GM21423 (cell line): ENCODE measurements around the gene BCLAF1.

ENCODE experiments used
- ATAC-seq: cut with Tn5 transposase; IDR thresholded peaks from one replicate; pipeline ENCODE4 v1.9.1; 2021; ENCODE audit warnings: mild to moderate bottlenecking, moderate library complexity; ENCODE audit not compliant: unreplicated experiment

Gene BCLAF1

GRCh38 chr6:136289579-136290409 is at the start of gene BCLAF1:
Gene BCLAF1 (minus strand): TSS chr6:136289846. CDS start chr6:136279866, 9,980 bp downstream.
- ATAC-seq, result peak; percentile 90

- ATAC-seq, result no peak
These were observed 48.8 kb upstream of the BCLAF1 start for GRCh38 chr6:136338486-136338885.

GRCh38 chr6:136337606-136338005 is 48.0 kb upstream of the BCLAF1 start:
- ATAC-seq, result no peak

GRCh38 chr6:136337121-136337520 is 47.5 kb upstream of the BCLAF1 start:
- ATAC-seq, result no peak

GRCh38 chr6:136335736-136336363 is 46.2 kb upstream of the BCLAF1 start:
- no peak for ATAC-seq

- no peak for ATAC-seq
These were observed 45.2 kb upstream of the BCLAF1 start for GRCh38 chr6:136334853-136335252.

- no peak for ATAC-seq
These were observed 44.8 kb upstream of the BCLAF1 start for GRCh38 chr6:136334465-136334846.

- no peak for ATAC-seq
These were observed 44.3 kb upstream of the BCLAF1 start for GRCh38 chr6:136333824-136334464.

GRCh38 chr6:136331461-136331860 is 41.8 kb upstream of the BCLAF1 start:
- no peak for ATAC-seq

GRCh38 chr6:136330634-136331033 is 41.0 kb upstream of the BCLAF1 start:
- no peak for ATAC-seq

- no peak for ATAC-seq
These were observed 36.5 kb upstream of the BCLAF1 start for GRCh38 chr6:136326038-136326553.

- ATAC-seq, result no peak
These were observed 35.2 kb upstream of the BCLAF1 start for GRCh38 chr6:136324686-136325380.

GRCh38 chr6:136323431-136324112 is 33.9 kb upstream of the BCLAF1 start:
- no peak for ATAC-seq

- no peak for ATAC-seq
These were observed 30.1 kb upstream of the BCLAF1 start for GRCh38 chr6:136319732-136320131.

GRCh38 chr6:136318676-136319075 is 29.0 kb upstream of the BCLAF1 start:
- no peak for ATAC-seq

GRCh38 chr6:136317971-136318370 is 28.3 kb upstream of the BCLAF1 start:
- no peak for ATAC-seq

GRCh38 chr6:136317021-136317694 is 27.5 kb upstream of the BCLAF1 start:
- ATAC-seq, result peak; percentile 65

- no peak for ATAC-seq
These were observed 25.9 kb upstream of the BCLAF1 start for GRCh38 chr6:136315594-136315993.

GRCh38 chr6:136312975-136313374 is 23.3 kb upstream of the BCLAF1 start:
- no peak for ATAC-seq

- ATAC-seq, result no peak
These were observed 20.2 kb upstream of the BCLAF1 start for GRCh38 chr6:136309729-136310311.
